ENCODE data around the gene GRAP2. TPM values are rescaled to one million over a fixed set of nuclear protein-coding genes. Genes with fewer than 3 reads are reported as not detected.
"Not testable (repeated sequence)": the region's sequence is repeated elsewhere in the genome, so short reads cannot be mapped to it uniquely, and the experiment has no call there.

GRAP2 gene
- total RNA-seq, 4 donors from 2014 or later = 0.67 to 3.1 (median 1.7) TPM

DNA sequence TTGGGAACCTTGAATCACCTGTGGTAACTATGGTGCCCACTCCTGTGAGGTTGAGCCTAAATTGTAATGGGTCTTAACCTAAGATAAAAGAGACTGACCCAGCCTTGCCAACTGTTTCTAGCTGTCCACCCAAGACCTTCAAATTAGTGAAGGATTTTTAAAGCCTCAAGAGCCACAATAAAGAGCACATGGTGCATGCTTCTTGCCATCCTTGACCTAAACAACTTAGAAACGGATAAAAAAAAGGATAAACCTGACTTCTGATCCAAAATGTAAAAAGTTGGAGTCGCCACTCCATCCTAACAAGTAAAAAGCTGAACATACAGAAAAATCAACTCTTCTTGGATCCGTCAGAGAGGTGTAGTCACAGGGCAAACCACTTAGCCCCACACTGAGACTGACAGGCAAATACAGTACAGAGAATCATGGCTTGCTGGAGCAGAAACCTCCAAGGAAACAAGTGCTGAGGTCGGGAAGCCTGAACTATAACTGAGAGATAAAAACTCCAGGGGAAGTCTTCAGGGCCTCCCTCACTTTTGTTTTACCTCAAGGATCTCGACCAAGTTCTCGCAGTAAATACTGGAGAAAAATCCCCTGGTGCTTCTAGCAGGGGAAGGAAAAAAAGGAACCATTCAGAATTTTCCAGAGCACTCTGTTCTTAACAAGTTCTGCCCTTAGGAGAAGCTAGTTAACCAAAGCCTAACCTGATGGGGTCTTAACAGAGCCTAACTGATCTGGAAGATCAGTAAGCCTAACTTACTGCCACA, 23.6 kb upstream of the GRAP2 start:
- 51 to 56% methylated on average over 3 to 6 of the region's 6 CpGs for WGBS, 2 donors (ENCODE audit: low coverage in 1 of 2)
- ATAC-seq = no peak

DNA sequence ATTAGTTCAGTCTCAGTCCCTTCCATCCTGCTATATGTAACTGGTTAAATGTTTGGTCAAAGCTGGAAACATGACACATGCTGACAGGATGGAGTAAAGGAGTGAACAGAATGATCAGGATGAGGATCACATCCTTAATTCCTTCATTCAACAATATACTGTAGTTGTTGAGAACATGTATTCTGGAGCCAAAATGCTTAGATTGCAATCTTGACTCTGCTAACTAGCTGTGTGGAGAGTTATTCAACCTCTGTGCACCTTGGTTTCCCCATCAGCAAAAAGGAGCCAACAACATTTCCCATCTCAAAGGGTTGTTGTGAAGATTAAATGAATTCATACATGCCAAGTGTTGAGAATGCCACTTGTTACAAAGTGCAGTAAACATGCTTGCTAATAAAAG, 20.2 kb upstream of the GRAP2 start:
- ATAC-seq = no peak
- TF ChIP-seq POLR2A (IDR thresholded peaks at IDR 0.05) (no peak), POLR2AphosphoS5 (IDR thresholded peaks at IDR 0.05) (no peak)
- TF ChIP-seq, protein P1, sequence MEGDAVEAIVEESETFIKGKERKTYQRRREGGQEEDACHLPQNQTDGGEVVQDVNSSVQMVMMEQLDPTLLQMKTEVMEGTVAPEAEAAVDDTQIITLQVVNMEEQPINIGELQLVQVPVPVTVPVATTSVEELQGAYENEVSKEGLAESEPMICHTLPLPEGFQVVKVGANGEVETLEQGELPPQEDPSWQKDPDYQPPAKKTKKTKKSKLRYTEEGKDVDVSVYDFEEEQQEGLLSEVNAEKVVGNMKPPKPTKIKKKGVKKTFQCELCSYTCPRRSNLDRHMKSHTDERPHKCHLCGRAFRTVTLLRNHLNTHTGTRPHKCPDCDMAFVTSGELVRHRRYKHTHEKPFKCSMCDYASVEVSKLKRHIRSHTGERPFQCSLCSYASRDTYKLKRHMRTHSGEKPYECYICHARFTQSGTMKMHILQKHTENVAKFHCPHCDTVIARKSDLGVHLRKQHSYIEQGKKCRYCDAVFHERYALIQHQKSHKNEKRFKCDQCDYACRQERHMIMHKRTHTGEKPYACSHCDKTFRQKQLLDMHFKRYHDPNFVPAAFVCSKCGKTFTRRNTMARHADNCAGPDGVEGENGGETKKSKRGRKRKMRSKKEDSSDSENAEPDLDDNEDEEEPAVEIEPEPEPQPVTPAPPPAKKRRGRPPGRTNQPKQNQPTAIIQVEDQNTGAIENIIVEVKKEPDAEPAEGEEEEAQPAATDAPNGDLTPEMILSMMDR (IDR thresholded peaks at IDR 0.05) = no peak
- H3K36me3 ChIP-seq = no peaks in the 10 kb centered on the region
- H3K27me3 ChIP-seq = peaks cover 17% of the 10 kb centered on the region
- H3K9me3 ChIP-seq = no peaks in the 10 kb centered on the region
- H3K4me1 ChIP-seq = no peaks in the 10 kb centered on the region
- no peak overlapping the region for H3K27ac ChIP-seq
- no peak overlapping the region for H3K4me3 ChIP-seq

More for the DNA sequence above, 23.6 kb upstream of the GRAP2 start:
- Histone ChIP-seq H3K4me1 (no peaks in the 10 kb centered on the region), H3K9me3 (no peaks in the 10 kb centered on the region), H3K36me3 (no peaks in the 10 kb centered on the region), H3K4me3 (no peak overlapping the region), H3K27ac (no peak overlapping the region), H3K27me3 (peaks cover 16% of the 10 kb centered on the region)
- no peak for TF ChIP-seq POLR2AphosphoS5 (IDR thresholded peaks at IDR 0.05)
- TF ChIP-seq, protein P1 (IDR thresholded peaks at IDR 0.05) = no peak
- TF ChIP-seq EP300 (IDR thresholded peaks at IDR 0.05) = no peak
- no peak for TF ChIP-seq POLR2A (IDR thresholded peaks at IDR 0.05)

DNA sequence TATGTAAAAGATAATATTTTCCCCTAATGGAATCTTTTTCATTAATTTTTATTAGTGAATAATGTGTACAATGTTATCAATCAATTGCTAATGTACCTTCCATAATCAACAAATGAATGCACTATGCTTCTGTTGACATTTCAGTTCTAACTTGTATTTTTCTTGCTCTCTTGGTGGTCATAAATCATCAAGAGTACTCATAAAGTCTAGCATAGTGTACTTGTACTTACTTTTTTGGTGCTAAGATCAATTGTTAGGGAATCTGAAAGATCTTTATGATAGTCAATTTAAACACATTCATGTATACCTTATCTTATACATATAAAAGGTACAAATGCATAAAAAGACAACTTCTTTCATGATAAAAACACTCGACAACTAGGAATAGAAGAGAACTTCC, 17.8 kb upstream of the GRAP2 start:
- Histone ChIP-seq H3K27me3 (peaks cover 17% of the 10 kb centered on the region), H3K36me3 (no peaks in the 10 kb centered on the region), H3K27ac (no peak overlapping the region), H3K4me1 (no peaks in the 10 kb centered on the region), H3K9me3 (no peaks in the 10 kb centered on the region), H3K4me3 (no peak overlapping the region)
- TF ChIP-seq POLR2AphosphoS5 (IDR thresholded peaks at IDR 0.05) (no peak), POLR2A (IDR thresholded peaks at IDR 0.05) (no peak), EP300 (IDR thresholded peaks at IDR 0.05) (no peak)
- TF ChIP-seq, protein P1 (IDR thresholded peaks at IDR 0.05) = no peak
- WGBS, 2 donors (ENCODE audit: low coverage in 1 of 2) = 67 to 80% methylated on average over 1 of the region's 1 CpG
- ATAC-seq = no peak

DNA sequence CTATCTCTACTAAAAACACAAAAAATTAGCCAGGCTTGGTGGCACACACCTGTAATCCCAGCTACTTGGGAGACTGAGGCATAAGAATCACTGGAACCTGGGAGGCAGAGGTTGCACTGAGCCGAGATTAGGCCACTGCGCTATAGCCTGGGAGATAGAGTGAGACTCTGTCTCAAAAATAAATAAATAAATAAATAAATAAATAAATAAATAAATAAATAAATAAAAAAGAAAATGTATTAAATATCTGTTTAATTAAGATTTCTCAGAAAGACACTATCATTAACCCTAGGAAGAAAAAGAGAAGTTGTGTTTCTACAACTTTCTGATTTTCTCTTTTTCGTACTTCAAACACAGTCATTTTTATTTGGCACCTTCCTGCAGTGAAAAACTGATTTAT, 11.0 kb upstream of the GRAP2 start:
- 86 to 98% methylated on average over 1 to 3 of the region's 3 CpGs for WGBS, 2 donors (ENCODE audit: low coverage in 1 of 2)
- not testable (repeated sequence) for H3K9me3 ChIP-seq, H3K36me3 ChIP-seq, H3K4me3 ChIP-seq, H3K27ac ChIP-seq, ATAC-seq, H3K4me1 ChIP-seq
- H3K27me3 ChIP-seq = peaks cover 31% of the 10 kb centered on the region

DNA sequence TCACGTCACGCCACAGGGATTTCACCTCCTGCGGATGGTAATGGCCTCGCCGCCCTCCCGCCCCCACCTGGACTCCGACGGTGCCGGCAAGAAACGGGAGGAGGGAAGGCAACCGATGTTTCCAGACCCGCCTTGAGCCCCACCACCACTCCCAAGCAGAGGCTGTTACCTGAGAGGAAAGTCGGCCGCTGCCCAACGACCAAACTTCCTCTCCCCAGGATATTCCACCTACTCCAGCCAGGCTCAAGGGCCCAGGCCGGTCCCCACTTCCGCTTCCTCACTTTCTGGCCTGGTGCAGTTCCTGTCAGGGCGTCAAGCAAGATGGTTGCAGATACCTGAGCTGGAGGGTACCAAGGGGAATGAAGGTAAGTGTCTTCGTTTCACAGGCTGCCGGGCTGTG, 7.4 kb upstream of the GRAP2 start, which contains the start of gene ENTHD1:
ENTHD1 (minus strand) TSS at position 235 of the 400 bp plus-strand sequence. CDS start 6,012 bp downstream, outside the sequence.
- Histone ChIP-seq H3K9me3 (no peaks in the 10 kb centered on the region), H3K36me3 (no peaks in the 10 kb centered on the region), H3K27me3 (peaks cover 10% of the 10 kb centered on the region), H3K27ac (no peak within 1 kb of the TSS), H3K4me1 (no peaks in the 10 kb centered on the region), H3K4me3 (no peak within 1 kb of the TSS)
- no peak for ATAC-seq
- TF ChIP-seq, protein P1 (IDR thresholded peaks at IDR 0.05) = no peak
- TF ChIP-seq EP300 (IDR thresholded peaks at IDR 0.05) (no peak), POLR2AphosphoS5 (IDR thresholded peaks at IDR 0.05) (no peak), POLR2A (IDR thresholded peaks at IDR 0.05) (no peak)
- whole genome bisulfite sequencing, 2 donors (ENCODE audit: low coverage in 1 of 2) = 71 to 83% methylated on average over 5 to 6 of the region's 20 CpGs

Measured in gastroesophageal sphincter (tissue), 4 donors.